Right lobe of liver (tissue), 4 donors: Measurements from ENCODE around the gene ELMO1.

Experiments used
- CTCF ChIP-seq, 4 donors: fragments of 200-600 bp in 3 of 4; fragments of 450-650 bp in 1 of 4; IDR thresholded peaks; one replicate each; pipeline versions ENCODE4 v1.5.1 to v1.8.0; 2016 to 2022; ENCODE audit warnings: antibody characterized with exemption in 4 of 4, mild to moderate bottlenecking in 2 of 4
- POLR2A ChIP-seq: fragments of 450-650 bp; IDR thresholded peaks from one replicate; pipeline ENCODE4 v1.6.1; 2017; ENCODE audit warnings: antibody characterized with exemption, mild to moderate bottlenecking
- donor health status: DM: no; HTN: no; CAD: no.
- donor health status: DM: no; HTN: no; CAD: no.
- donor health status: DM: no; HTN: yes; CAD: no.

- TF ChIP-seq CTCF (IDR thresholded peaks at IDR 0.05) (no peak), POLR2A (no peak)
Observed at GRCh38 chr7:37367010-37367409, 81.7 kb downstream of the ELMO1 start.
